ENCODE measurements around the gene NUDC. TPM values are rescaled to one million over a fixed set of nuclear protein-coding genes. Genes with fewer than 3 reads are reported as not detected.
A peak's percentile ranks its signal among the peaks of the same experiment; 100 is the strongest.

Gene NUDC
- total and polyA plus RNA-seq, 9 of the 15 experiments (the other 6 are each of a cell fraction or from before 2014, with no cell fraction given), result 9.8 to 234 (median 149) TPM

- TF ChIP-seq ZFP36 (IDR thresholded peaks at IDR 0.05; ENCODE audit: low read depth, low read length, partially characterized antibody) (no peak), ZBED1 (IDR thresholded peaks at IDR 0.05) (no peak), HBP1 (CRISPR knock-in tag; IDR thresholded peaks at IDR 0.05) (no peak), TRIM24 (IDR thresholded peaks at IDR 0.05) (peak in 1 of 2 experiments; percentile 9; a peak in 1 of 4 replicates), RBM14 (IDR thresholded peaks at IDR 0.05; ENCODE audit: borderline replicate concordance, insufficient read depth, low read depth, low read length) (no peak), HOMEZ (CRISPR knock-in tag; IDR thresholded peaks at IDR 0.05) (no peak), ZBTB11 (CRISPR knock-in tag; IDR thresholded peaks at IDR 0.05) (peak in 1 of 3 experiments; percentile 55; a peak in 1 of 6 replicates), MITF (IDR thresholded peaks at IDR 0.05) (no peak), CTBP1 (IDR thresholded peaks at IDR 0.05; ENCODE audit: borderline replicate concordance) (peak; percentile 57; the same call in 1 of the 2 replicates), ZNF3 (CRISPR knock-in tag; IDR thresholded peaks at IDR 0.05) (no peak), ZNF23 (CRISPR knock-in tag; IDR thresholded peaks at IDR 0.05) (no peak), PHTF2 (CRISPR knock-in tag; IDR thresholded peaks at IDR 0.05) (no peak)
Measured at GRCh38 chr1:26913754-26914619, 7.6 kb upstream of the NUDC start, which contains the start of gene NR0B2 (continued).
